T-helper 1 cell (primary cell): ENCODE data around the gene STRC.
"Not testable (repeated sequence)": the region's sequence is repeated elsewhere in the genome, so short reads cannot be mapped to it uniquely, and the experiment has no call there.

ENCODE experiments used
- DNase-seq, 5 donors: peaks; one replicate each; pipeline ENCODE4 v3.0.0-alpha.2; 2012 to 2020

The STRC gene

DNA sequence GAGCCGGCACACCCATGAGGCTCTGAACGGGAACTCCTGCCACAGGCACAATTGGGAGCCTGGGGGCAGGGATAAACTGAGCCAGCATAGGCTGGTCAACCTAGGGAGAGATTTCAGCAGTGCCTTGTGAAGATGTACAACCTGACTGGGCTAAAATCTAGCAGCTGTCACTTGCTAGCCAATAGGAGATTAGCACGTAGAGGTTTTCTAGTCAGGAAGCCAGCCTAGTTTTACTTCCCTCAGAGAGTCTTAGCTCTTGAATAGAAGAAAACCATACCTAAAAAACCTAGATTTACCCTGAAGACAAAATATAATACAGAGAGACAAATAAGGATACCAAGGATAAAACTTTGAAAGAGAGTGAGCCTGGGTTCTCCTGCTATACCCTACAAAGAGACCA, 55.8 kb downstream of the STRC start:
- DNase-seq: not testable (repeated sequence)

DNA sequence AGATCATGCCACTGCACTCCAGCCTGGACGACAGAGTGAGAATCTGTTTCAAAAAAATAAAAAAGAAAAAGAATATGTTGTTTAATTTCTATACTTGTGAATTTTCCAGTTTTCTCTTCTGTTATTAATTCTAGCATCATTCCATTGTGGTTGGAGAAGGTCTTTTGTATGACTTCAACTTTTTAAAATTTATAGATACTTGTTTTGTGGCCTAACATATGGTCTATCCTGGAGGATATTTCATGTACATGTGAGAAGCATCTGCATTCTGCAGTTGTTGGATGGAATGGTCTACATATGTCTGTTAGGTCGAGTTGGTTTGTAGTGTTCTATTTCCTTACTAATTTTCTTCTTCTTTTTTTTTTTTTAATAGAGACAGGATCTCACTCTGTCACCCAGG, 65.6 kb downstream of the STRC start:
- DNase-seq: no peak

DNA sequence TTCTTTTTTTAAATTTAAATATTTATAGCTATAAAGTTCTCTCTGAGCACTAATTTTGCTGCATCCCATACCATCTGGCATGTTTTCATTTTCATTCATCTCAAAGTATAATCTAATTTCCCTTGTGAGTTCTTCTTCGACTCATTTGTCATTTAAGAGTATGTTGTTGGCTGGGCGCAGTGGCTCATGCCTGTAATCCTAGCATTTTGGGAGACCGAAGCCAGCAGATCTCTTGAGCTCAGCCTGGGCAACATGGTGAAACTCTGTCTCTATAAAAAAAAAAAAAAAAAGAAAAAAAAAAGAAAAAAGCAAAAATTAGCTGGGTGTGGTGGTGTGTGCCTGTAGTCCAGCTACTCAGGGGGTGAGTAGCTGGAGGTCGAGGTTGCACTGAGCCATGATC, 66.3 kb downstream of the STRC start:
- DNase-seq: no peak

- DNase-seq: no peak
Measured at GRCh38 chr15:43550527-43551363, 67.9 kb downstream of the STRC start.
